GM04503 (cell line): ENCODE measurements around the gene MPIG6B.

Source experiments
- DNase-seq: peaks from one replicate; pipeline ENCODE4 v3.0.0-alpha.2; 2012; ENCODE audit warnings: low read depth

Gene MPIG6B

DNA sequence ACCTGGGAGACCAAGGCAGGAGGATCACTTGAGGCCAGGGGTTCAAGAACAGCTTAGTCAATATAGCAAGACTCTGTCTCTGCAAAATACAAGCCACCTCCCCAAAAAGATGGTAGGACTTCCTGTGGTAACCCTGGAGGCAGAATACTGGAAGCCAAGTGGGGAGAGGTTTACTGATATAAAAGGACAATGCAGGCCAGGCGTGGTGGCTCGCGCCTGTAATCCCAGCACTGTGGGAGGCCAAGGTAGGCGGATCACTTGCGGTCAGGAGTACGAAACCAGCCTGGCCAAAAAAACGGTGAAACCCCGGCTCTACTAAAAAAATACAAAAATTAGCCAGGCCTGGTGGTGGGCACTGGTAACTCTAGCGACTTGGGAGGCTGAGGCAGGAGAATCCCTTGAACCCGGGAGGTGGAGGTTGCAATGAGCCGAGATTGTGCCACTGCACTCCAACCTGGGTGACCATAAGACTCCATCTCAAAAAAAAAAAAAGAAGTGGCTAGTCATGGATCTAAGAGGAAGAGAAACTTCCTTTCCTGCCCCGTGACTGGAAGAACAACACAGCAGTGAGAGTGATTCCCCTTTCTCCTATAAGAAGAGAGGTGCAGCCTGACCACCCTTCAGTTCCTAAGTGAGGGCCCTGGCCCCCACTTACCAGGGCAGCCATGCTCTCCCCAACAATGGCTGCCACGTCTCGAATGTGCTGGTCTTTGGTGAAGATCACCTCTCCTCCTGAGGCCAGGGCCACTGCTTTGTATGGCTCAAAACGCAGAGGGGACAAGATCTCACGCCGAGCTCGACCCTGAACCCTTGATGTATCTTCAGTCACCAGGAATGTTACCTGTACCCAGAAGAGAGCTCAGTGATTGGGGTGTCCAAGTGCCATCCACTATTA lies 45.4 kb downstream of the MPIG6B start:
- no peak for DNase-seq

DNA sequence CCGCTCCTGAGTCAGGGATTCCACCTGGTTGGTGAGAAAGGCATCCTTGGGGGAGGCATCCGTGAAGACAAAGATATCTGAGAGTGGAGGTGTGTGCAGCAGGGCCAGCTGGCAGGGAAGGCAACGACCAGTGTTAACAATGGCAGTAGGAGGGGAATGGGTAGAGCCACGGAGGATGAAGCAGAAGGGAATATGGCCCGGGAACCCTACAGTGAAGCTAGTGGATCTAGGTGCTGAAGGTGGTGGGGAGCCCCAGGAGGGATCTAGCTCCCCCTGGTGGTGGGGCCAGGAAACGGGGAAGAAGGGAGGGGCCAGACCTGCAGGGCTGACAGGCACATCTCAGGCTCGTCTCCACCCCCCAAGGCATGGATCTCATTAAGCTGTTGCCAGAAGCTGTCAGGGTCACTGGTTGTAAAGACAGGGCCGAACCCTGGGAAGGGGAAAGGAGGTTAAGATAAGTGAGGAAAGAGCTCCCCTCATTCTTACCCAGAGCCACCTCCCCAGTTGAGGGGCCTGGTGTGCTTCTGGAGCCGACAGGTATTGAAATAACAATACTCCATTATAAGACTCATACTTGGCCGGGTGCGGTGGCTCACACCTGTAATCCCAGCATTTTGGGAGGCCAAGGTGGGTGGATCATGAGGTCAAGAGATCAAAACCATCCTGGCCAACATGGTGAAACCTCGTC lies 46.7 kb downstream of the MPIG6B start:
- no peak for DNase-seq

- no peak for DNase-seq
These were observed 47.7 kb downstream of the MPIG6B start for GRCh38 chr6:31770860-31771259.

DNA sequence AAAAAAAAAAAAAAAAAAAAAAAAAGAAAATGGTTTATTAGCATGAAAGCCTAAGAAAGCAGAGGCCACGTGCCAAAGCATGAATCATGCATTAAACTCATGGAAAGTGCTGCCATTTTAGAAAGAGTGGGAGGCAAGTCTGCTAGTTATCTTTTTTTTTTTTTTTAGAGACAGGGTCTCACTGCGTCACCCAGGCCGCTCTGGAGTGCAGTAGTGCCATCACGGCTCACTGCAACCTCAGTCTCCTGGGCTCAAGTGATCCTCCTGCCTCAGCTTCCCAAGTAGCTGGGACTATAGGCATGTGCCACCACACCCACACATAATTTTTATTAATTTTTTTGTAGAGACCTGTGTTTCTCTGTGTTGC lies 48.8 kb downstream of the MPIG6B start:
- no peak for DNase-seq

DNA sequence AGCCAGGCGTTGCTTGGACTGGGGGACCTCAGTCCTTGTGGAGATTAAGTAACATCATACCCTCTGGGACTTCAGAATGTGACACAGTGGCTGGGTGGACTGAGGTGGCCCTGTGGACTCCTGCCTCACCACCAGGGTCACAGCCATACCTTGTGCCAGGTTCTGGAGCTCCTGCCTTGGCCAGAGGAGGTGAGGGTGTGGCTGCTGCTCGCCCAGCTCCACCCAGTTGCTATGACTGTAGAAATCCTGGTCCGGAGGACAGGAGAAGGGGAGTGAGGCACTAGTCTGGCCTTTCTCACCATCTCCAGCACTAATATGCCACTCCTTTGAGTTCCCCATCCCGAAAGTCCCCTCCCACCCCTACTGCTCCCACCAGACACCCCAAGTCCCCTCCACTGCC lies 52.0 kb downstream of the MPIG6B start:
- no peak for DNase-seq

DNA sequence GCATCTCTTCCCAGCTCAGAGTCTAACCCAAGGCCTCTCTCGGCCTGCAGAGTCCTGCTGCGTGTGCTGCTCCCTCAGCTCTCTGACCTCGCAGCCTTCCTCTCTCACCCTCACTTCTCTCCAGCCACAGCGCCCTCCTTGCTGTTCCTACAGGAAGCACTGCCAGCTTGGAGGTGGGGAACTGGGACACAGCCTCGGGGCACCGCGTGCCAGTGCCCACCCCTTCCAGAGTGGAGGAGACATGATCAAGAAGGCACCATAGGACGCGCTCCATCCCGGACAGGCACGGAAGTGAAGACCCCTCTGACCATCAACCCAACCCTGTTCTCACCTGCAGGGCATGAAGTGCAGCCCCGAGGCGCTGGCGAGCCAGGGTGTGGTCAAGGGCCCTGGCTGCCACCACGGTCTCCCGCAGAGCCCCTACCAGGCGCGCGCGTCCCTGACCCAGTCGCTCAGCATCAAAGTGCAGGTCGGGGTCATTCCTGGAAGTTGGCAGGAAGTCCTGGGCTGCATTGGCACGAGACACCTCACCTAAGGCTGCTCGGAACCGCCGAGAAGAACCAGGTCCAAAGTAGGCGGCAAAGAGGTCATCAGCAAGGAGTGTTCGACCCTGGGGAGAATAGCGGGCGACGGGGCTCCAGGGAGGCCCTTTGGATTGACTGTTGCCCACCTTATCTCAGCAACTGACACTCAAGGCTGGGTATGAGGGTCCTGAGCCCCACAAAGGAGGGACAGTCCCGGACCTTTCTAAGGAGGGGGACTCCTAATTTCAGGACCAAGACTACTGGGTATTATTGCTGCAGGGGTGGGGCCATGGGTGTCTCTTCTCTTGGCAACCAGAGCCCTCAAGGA lies 52.7 kb downstream of the MPIG6B start:
- DNase-seq, result no peak
